ENCODE measurements around the gene GPHB5. TPM values are rescaled to one million over a fixed set of nuclear protein-coding genes. Genes with fewer than 3 reads are reported as not detected.

Gene GPHB5
- total and polyA plus RNA-seq, 9 of the 15 experiments (the other 6 are each of a cell fraction or from before 2014, with no cell fraction given) = not detected

GRCh38 chr14:63275611-63276010 is 43.1 kb downstream of the GPHB5 start:
- no peaks in the 10 kb centered on the region for H3K36me3 ChIP-seq (ENCODE audit: control insufficient read depth, insufficient read depth, low read length)
- WGBS (ENCODE audit: insufficient coverage, low coverage, missing lambda C conversion rate) = 0% methylated on average over 3 of the region's 3 CpGs
- TF ChIP-seq TFE3 (CRISPR knock-in tag; IDR thresholded peaks at IDR 0.05) (no peak), TAL1 (IDR thresholded peaks at IDR 0.05) (no peak), GATAD2A (IDR thresholded peaks at IDR 0.05) (no peak), BHLHE40 (IDR thresholded peaks at IDR 0.05; ENCODE audit: low read length) (no peak), LEF1 (IDR thresholded peaks at IDR 0.05) (no peak), NCOA6 (IDR thresholded peaks at IDR 0.05) (no peak), ZNF57 (CRISPR knock-in tag; IDR thresholded peaks at IDR 0.05) (no peak), KHSRP (IDR thresholded peaks at IDR 0.05) (no peak), ETS2 (tag; IDR thresholded peaks at IDR 0.05; ENCODE audit: borderline replicate concordance, poor library complexity, severe bottlenecking) (no peak), TOE1 (IDR thresholded peaks at IDR 0.05; ENCODE audit: borderline replicate concordance) (no peak), TOE1 (CRISPR knock-in tag; IDR thresholded peaks at IDR 0.05; ENCODE audit: borderline replicate concordance, low read depth) (no peak), NEUROD1 (IDR thresholded peaks at IDR 0.05; ENCODE audit: borderline replicate concordance, low read depth, low read length, partially characterized antibody) (no peak), ZBED1 (IDR thresholded peaks at IDR 0.05) (no peak), BRD4 (IDR thresholded peaks at IDR 0.05) (no peak)
- TF ChIP-seq, protein P1, sequence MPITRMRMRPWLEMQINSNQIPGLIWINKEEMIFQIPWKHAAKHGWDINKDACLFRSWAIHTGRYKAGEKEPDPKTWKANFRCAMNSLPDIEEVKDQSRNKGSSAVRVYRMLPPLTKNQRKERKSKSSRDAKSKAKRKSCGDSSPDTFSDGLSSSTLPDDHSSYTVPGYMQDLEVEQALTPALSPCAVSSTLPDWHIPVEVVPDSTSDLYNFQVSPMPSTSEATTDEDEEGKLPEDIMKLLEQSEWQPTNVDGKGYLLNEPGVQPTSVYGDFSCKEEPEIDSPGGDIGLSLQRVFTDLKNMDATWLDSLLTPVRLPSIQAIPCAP (CRISPR knock-in tag; IDR thresholded peaks at IDR 0.05; ENCODE audit: borderline replicate concordance) = no peak
- ATAC-seq = no peak
- no TSS peak for BruUV-seq (replicated peaks)
- DNase-seq (ENCODE audit: extremely low read depth in 1 of 4, low spot score in 3 of 4) = no peak
- H3K4me3 ChIP-seq = no peak overlapping the region
- no peaks in the 10 kb centered on the region for H4K20me1 ChIP-seq (replicated peaks; ENCODE audit: control insufficient read depth, insufficient read depth, low read length)
- H3K4me2 ChIP-seq (ENCODE audit: insufficient read depth, low read length) = no peak overlapping the region
- H3K9ac ChIP-seq (ENCODE audit: insufficient read depth in 1 of 2, low read depth in 2 of 2, low read length in 2 of 2) = no peak overlapping the region
- intact Hi-C loops (cut with micrococcal nuclease) (loop anchor here (1.0 to 5.0 kb wide), 3 partner anchors 103 to 1112 kb away; no protein-coding TSS in a partner anchor), in situ Hi-C loops (cut with MboI) (loop anchor here (10.0 to 25.0 kb wide), 2 partner anchors 1101 to 1388 kb away; no protein-coding TSS in a partner anchor)
- no peaks in the 10 kb centered on the region for H3K27me3 ChIP-seq (ENCODE audit: control insufficient read depth in 2 of 2, insufficient read depth in 2 of 2, low read length in 2 of 2)
- no peaks in the 10 kb centered on the region for H3K9me3 ChIP-seq (replicated peaks; ENCODE audit: control insufficient read depth, insufficient read depth, low read depth, low read length)
- no peaks in the 10 kb centered on the region for H3K9me1 ChIP-seq (ENCODE audit: control insufficient read depth, insufficient read depth, low read length)
- no peak for FAIRE-seq
- ChIA-PET CTCF (ENCODE audit: low intra/inter-chr PET ratio) (no interaction called here), POLR2A (no interaction called here)
- no peaks in the 10 kb centered on the region for H3K4me1 ChIP-seq (replicated peaks in 1 of 2; ENCODE audit: control insufficient read depth in 2 of 2, insufficient read depth in 2 of 2, low read length in 2 of 2)
- no peaks in the 10 kb centered on the region for H3K79me2 ChIP-seq (ENCODE audit: control insufficient read depth, insufficient read depth, low read length)
- H2AFZ ChIP-seq (ENCODE audit: low read depth, low read length) = no peak overlapping the region
- no peak overlapping the region for H3K27ac ChIP-seq (ENCODE audit: extremely low read depth, low read depth, low read length)

Measured in K562 (cell line).